ENCODE results near the gene TEDC2.
A peak's percentile ranks its signal among the peaks of the same experiment; 100 is the strongest.
"Not testable (repeated sequence)": the region's sequence is repeated elsewhere in the genome, so short reads cannot be mapped to it uniquely, and the experiment has no call there.

The TEDC2 gene

GRCh38 chr16:2459647-2460390 is at the start of gene TEDC2:
TEDC2 (plus strand) TSS chr16:2460109; CDS start chr16:2460145, 36 bp downstream.
- DNase-seq: peak; percentile 87

- no peak for DNase-seq
These were observed 44.8 kb upstream of the TEDC2 start for GRCh38 chr16:2415085-2415484.

GRCh38 chr16:2420035-2420434 is 39.9 kb upstream of the TEDC2 start:
- no peak for DNase-seq

GRCh38 chr16:2422123-2422867 is 37.6 kb upstream of the TEDC2 start:
- DNase-seq: no peak

- DNase-seq: no peak
These were observed 35.6 kb upstream of the TEDC2 start for GRCh38 chr16:2424061-2425007.

- DNase-seq: no peak
These were observed 34.8 kb upstream of the TEDC2 start for GRCh38 chr16:2425008-2425518.

GRCh38 chr16:2425825-2426430 is 34.0 kb upstream of the TEDC2 start:
- DNase-seq: no peak

GRCh38 chr16:2426941-2427361 is 33.0 kb upstream of the TEDC2 start:
- DNase-seq: no peak

GRCh38 chr16:2427526-2427925 is 32.4 kb upstream of the TEDC2 start:
- DNase-seq: no peak

GRCh38 chr16:2428051-2428783 is 31.7 kb upstream of the TEDC2 start:
- DNase-seq: no peak

- no peak for DNase-seq
These were observed 31.2 kb upstream of the TEDC2 start for GRCh38 chr16:2428784-2429033.

GRCh38 chr16:2429034-2429770 is 30.7 kb upstream of the TEDC2 start, which contains the start of gene CCNF:
CCNF (plus strand) TSS chr16:2429447; CDS start chr16:2429482, 35 bp downstream.
- peak; percentile 82 for DNase-seq

GRCh38 chr16:2429771-2430663 is 29.9 kb upstream of the TEDC2 start:
- DNase-seq: peak; percentile 7

GRCh38 chr16:2432286-2432685 is 27.6 kb upstream of the TEDC2 start:
- no peak for DNase-seq

- no peak for DNase-seq
These were observed 27.0 kb upstream of the TEDC2 start for GRCh38 chr16:2432801-2433505.

- DNase-seq: not testable (repeated sequence)
These were observed 24.7 kb upstream of the TEDC2 start for GRCh38 chr16:2435236-2435635.

GRCh38 chr16:2436110-2436509 is 23.8 kb upstream of the TEDC2 start:
- DNase-seq: no peak

GRCh38 chr16:2437032-2437790 is 22.7 kb upstream of the TEDC2 start:
- no peak for DNase-seq

GRCh38 chr16:2438121-2438520 is 21.8 kb upstream of the TEDC2 start:
- no peak for DNase-seq
